ENCODE results near the gene LTO1.

DNA sequence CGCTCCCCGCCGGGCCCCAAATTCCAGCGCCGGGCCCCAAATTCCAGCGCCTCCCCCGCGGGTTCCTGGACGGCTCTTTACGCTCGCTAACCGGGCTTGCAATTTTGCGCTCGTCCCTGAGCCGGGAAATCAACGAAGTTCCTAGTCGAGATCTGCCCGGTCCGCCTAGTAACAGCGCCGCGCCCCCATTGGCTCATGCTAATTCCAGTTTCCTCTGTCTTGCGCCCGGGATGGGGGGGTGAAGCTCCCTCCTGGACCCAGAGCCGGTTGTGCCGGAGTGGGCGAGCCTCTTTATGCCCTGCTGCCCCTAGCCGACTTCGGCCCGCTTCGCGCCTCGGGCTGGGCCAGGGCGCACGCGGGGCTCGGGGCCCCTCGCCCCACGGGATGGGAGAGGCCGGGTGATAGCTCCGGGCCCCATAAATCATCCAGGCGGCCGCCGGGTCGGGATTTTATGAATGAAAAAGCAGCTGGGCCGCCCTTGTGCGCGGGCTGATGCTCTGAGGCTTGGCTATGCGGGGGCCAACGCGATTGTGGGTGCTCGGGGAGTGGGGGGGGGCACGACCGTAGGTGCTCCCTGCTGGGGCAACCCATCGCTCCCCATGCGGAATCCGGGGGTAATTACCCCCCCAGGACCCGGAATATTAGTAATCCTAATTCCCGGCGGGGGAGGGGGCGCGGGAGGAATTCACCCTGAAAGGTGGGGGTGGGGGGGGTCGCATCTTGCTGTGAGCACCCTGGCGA, 36.0 kb downstream of the LTO1 start:
- TF ChIP-seq CTCF (IDR thresholded peaks at IDR 0.05) (peak in 1 of 6 experiments; percentile 8), POLR2A (IDR thresholded peaks at IDR 0.05) (peak in 2 of 4 donors; percentile 24 to 76)

All from esophagus squamous epithelium (tissue), 4 donors.